ENCODE measurements around the gene ABTB2.

Gene ABTB2

GRCh38 chr11:34363363-34364084 is 5.7 kb upstream of the ABTB2 start:
- DNase-seq (ENCODE audit: extremely low spot score, insufficient read length, low read depth) (no peak), FAIRE-seq (no peak)

- FAIRE-seq (no peak), DNase-seq (ENCODE audit: extremely low spot score, insufficient read length, low read depth) (no peak)
Observed at GRCh38 chr11:34360046-34360445, 2.2 kb upstream of the ABTB2 start.

GRCh38 chr11:34359548-34359891 is 1.7 kb upstream of the ABTB2 start:
- FAIRE-seq (no peak), DNase-seq (ENCODE audit: extremely low spot score, insufficient read length, low read depth) (no peak)

- DNase-seq (ENCODE audit: extremely low spot score, insufficient read length, low read depth), result no peak
- FAIRE-seq, result peak; percentile 87
Observed at GRCh38 chr11:34358728-34359547, 1.1 kb upstream of the ABTB2 start.

GRCh38 chr11:34358258-34358727 is 483 bp upstream of the ABTB2 start:
- FAIRE-seq, result peak; percentile 18
- DNase-seq (ENCODE audit: extremely low spot score, insufficient read length, low read depth), result no peak

GRCh38 chr11:34356913-34357700 is 703 bp downstream of the ABTB2 start:
- no peak for DNase-seq (ENCODE audit: extremely low spot score, insufficient read length, low read depth)
- no peak for FAIRE-seq

GRCh38 chr11:34356576-34356912 is 1.3 kb downstream of the ABTB2 start:
- DNase-seq (ENCODE audit: extremely low spot score, insufficient read length, low read depth), result no peak
- FAIRE-seq, result no peak

GRCh38 chr11:34356130-34356529 is 1.7 kb downstream of the ABTB2 start:
- DNase-seq (ENCODE audit: extremely low spot score, insufficient read length, low read depth) (no peak), FAIRE-seq (peak; percentile 9)

- DNase-seq (ENCODE audit: extremely low spot score, insufficient read length, low read depth) (no peak), FAIRE-seq (no peak)
Observed at GRCh38 chr11:34355726-34356125, 2.1 kb downstream of the ABTB2 start.

GRCh38 chr11:34354782-34355181 is 3.0 kb downstream of the ABTB2 start:
- FAIRE-seq (no peak), DNase-seq (ENCODE audit: extremely low spot score, insufficient read length, low read depth) (no peak)

GRCh38 chr11:34353881-34354280 is 3.9 kb downstream of the ABTB2 start:
- DNase-seq (ENCODE audit: extremely low spot score, insufficient read length, low read depth), result no peak
- no peak for FAIRE-seq

GRCh38 chr11:34351687-34352469 is 5.9 kb downstream of the ABTB2 start:
- DNase-seq (ENCODE audit: extremely low spot score, insufficient read length, low read depth), result no peak
- FAIRE-seq, result peak; percentile 63

GRCh38 chr11:34351051-34351450 is 6.8 kb downstream of the ABTB2 start:
- no peak for FAIRE-seq
- DNase-seq (ENCODE audit: extremely low spot score, insufficient read length, low read depth), result no peak

GRCh38 chr11:34349882-34350281 is 7.9 kb downstream of the ABTB2 start:
- FAIRE-seq (no peak), DNase-seq (ENCODE audit: extremely low spot score, insufficient read length, low read depth) (no peak)

GRCh38 chr11:34348919-34349318 is 8.9 kb downstream of the ABTB2 start:
- FAIRE-seq (no peak), DNase-seq (ENCODE audit: extremely low spot score, insufficient read length, low read depth) (no peak)

GRCh38 chr11:34348096-34348495 is 9.7 kb downstream of the ABTB2 start:
- FAIRE-seq, result no peak
- no peak for DNase-seq (ENCODE audit: extremely low spot score, insufficient read length, low read depth)

GRCh38 chr11:34346551-34346950 is 11.3 kb downstream of the ABTB2 start:
- no peak for FAIRE-seq

GRCh38 chr11:34345991-34346480 is 11.8 kb downstream of the ABTB2 start:
- DNase-seq (ENCODE audit: extremely low spot score, insufficient read length, low read depth), result no peak
- FAIRE-seq, result no peak

More at GRCh38 chr11:34346551-34346950, 11.3 kb downstream of the ABTB2 start:
- no peak for DNase-seq (ENCODE audit: extremely low spot score, insufficient read length, low read depth)

GRCh38 chr11:34345540-34345876 is 12.3 kb downstream of the ABTB2 start:
- no peak for FAIRE-seq
- no peak for DNase-seq (ENCODE audit: extremely low spot score, insufficient read length, low read depth)
